ENCODE data around the gene MYMK. TPM values are rescaled to one million over a fixed set of nuclear protein-coding genes. Genes with fewer than 3 reads are reported as not detected.

MYMK gene
- total RNA-seq, 4 donors from 2014 or later: not detected

DNA sequence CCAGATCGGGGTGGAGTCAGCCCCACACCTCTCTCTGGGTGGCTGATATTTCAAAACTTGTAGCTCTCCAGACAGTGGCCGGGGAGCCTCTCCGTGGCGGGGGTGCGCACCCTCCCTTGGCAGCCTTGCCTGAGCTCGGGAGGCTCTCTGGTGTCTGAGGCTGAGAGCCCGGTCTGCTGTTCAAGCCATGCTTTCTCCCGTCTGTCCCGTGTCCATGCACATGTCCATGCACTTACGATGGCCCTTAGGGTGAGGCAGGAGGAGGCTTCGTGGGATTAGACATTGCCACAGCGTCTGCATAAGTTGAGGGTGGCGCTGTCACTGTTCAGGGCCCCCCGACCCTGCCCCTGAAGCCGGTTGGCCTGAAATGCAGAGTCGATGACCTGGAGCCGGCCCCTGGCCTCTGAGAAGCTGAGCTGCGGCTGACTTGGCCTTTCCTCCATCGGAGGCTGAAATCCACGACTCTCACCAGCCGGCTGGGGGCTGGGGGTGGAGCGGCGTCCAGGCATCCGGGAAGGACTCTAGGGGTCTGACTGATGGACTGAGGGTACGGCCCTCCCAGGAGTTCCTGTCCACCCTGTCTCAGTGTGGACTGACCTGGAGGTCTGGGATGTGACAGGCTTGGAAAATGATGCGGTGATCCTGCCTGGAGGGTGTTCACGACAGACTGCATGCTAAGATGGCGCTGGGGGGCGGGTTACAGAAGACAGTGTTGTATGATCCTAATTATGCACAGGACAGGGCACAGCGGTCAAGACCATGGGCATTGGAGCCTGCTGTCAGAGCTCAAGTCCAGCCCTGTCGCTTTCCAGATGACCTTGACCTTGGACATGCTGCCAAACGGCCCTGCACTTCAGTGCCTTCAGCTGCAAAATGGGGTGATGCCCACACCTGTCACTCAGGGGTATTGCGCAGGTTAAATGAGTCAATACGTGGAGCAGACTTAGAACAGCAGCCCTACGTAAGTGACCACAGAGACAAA is 27.6 kb downstream of the MYMK start:
- TF ChIP-seq, protein P1, sequence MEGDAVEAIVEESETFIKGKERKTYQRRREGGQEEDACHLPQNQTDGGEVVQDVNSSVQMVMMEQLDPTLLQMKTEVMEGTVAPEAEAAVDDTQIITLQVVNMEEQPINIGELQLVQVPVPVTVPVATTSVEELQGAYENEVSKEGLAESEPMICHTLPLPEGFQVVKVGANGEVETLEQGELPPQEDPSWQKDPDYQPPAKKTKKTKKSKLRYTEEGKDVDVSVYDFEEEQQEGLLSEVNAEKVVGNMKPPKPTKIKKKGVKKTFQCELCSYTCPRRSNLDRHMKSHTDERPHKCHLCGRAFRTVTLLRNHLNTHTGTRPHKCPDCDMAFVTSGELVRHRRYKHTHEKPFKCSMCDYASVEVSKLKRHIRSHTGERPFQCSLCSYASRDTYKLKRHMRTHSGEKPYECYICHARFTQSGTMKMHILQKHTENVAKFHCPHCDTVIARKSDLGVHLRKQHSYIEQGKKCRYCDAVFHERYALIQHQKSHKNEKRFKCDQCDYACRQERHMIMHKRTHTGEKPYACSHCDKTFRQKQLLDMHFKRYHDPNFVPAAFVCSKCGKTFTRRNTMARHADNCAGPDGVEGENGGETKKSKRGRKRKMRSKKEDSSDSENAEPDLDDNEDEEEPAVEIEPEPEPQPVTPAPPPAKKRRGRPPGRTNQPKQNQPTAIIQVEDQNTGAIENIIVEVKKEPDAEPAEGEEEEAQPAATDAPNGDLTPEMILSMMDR (IDR thresholded peaks at IDR 0.05): no peak
- TF ChIP-seq POLR2A (IDR thresholded peaks at IDR 0.05): no peak
- H3K9me3 ChIP-seq: peaks cover 0 to 4% of the 10 kb centered on the region in 2 donors
- no peak overlapping the region for H3K27ac ChIP-seq
- intact Hi-C loops (cut with DNase I; ENCODE audit: low total_unique reads): no loop called here
- no peak for DNase-seq
- H3K36me3 ChIP-seq: no peaks in the 10 kb centered on the region
- no peak overlapping the region for H3K4me3 ChIP-seq
- no peaks in the 10 kb centered on the region for H3K4me1 ChIP-seq
- no peaks in the 10 kb centered on the region for H3K27me3 ChIP-seq

DNA sequence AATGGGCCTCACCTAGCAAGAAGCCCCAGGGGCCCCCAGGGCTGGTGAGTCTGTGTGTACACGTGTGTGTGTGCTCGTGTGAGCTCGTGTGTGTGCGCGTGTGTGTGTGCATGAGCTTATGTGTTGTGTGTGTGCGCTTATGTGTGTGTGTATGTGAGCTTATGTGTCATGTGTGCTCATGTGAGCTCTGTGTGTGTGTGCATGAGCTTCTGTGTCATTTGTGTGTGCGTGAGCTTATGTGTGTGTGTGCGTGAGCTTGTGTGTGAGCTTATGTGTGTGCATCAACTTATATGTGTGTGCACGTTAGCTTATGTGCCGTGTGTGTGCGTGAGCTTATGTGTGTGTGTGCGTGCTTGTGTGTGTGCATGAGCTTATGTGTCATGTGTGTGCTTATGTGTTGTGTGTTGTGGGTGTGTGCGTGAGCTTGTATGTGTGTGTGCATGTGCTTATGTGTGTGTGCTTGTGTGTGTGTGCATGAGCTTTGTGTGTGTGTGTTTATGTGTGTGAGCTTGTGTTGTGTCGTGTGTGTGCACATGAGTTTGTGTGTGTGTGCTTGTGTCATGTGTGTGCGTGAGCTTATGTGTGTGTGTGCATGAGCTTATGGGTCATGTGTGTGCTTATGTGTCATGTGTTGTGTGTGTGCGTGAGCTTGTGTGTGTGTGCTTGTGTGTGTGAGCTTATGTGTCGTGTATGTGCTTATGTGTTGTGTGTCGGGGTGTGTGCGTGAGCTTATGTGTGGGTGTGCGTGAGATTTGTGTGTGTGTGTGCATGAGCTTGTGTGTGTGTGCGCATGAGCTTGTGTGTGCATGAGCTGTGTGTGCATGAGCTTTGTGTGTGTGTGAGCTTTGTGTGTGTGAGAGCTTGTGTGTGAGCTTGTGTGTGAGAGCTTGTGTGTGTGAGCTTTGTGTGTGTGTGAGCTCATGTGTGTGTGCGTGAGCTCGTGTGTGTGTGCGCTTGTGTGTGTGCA is 29.1 kb downstream of the MYMK start:
- Histone ChIP-seq H3K27ac (no peak overlapping the region), H3K27me3 (no peaks in the 10 kb centered on the region), H3K4me3 (no peak overlapping the region), H3K4me1 (no peaks in the 10 kb centered on the region), H3K9me3 (no peaks in the 10 kb centered on the region), H3K36me3 (no peaks in the 10 kb centered on the region)
- DNase-seq: no peak
- intact Hi-C loops (cut with DNase I; ENCODE audit: low total_unique reads): no loop called here
- TF ChIP-seq, protein P1 (IDR thresholded peaks at IDR 0.05): no peak

DNA sequence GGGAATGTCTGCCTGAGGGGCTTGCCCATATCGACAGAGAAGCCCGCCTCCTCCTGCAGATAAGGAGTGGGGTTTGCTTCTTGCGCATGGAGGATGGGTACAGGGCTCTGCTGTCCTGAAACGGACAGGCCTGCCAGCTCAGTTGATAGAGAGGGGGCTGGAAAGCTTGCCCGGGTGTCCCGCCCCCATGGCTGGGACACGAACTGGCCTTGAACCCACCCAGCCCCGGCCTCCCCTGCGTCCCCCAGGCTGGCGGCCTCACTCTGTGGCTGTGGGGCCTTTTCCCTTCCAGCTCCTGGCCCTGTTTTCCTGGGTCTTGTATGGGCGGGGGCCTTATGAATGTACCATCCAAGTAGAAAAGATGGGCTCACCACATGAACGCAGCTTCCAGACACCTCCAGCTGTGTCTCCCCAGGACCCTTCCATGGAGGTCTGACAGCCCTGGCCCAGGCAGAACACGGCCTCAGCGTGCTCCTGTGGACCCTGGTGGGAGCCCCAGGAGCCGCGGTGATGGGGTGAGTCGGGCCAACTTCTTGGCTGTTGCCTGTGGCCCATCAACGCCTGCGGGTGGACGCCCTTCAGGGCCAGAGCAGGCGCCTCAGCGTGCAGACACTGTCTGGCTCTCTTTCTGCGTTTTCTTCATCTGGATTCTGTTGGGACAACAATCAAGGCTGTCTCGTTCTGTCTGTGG is 30.0 kb downstream of the MYMK start:
- TF ChIP-seq, protein P1 (IDR thresholded peaks at IDR 0.05): no peak
- H3K9me3 ChIP-seq: no peaks in the 10 kb centered on the region
- H3K36me3 ChIP-seq: no peaks in the 10 kb centered on the region
- intact Hi-C loops (cut with DNase I; ENCODE audit: low total_unique reads): no loop called here
- no peak overlapping the region for H3K27ac ChIP-seq
- no peak for DNase-seq
- no peaks in the 10 kb centered on the region for H3K27me3 ChIP-seq
- no peak overlapping the region for H3K4me3 ChIP-seq
- no peaks in the 10 kb centered on the region for H3K4me1 ChIP-seq

DNA sequence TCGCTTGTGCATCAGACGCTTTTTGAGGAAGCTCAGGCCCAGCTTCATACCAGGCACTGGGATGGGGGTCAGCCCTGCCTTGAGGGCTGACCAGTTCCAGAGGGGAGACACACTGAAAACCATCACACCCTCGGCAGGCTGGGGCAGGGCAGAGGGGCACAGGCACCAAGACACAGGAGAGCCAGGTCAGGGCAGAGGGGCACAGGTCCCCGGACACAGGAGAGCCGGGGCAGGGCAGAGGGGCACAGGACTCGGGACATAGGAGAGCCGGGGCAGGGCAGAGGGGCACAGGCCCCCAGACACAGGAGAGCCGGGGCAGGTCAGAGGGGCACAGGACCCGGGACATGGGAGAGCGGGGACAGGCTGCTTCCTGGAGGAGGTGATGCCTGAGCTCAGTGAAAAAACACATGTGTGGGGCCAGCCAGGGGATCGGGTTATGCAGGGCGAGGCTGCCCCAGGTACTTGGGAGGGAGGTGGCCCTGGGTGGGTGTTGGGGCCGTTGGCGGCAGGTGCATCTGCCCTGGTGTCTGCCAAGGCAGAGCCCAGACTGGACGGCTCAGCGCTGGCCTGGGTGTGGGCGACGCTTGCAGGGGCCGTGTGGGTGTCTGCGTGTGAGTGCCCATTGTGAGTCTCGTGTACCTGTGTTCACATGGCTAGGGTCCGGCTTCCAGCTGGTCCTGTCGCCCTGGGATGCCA is 30.8 kb downstream of the MYMK start:
- no peak for DNase-seq
- no peaks in the 10 kb centered on the region for H3K36me3 ChIP-seq
- H3K27ac ChIP-seq: no peak overlapping the region
- no peaks in the 10 kb centered on the region for H3K9me3 ChIP-seq
- no peak overlapping the region for H3K4me3 ChIP-seq
- intact Hi-C loops (cut with DNase I; ENCODE audit: low total_unique reads): no loop called here
- no peak for TF ChIP-seq POLR2A (IDR thresholded peaks at IDR 0.05)
- TF ChIP-seq, protein P1 (IDR thresholded peaks at IDR 0.05): no peak
- no peaks in the 10 kb centered on the region for H3K27me3 ChIP-seq
- no peaks in the 10 kb centered on the region for H3K4me1 ChIP-seq

Data from uterus (tissue), 4 donors.